SK-MEL-5 (cell line): ENCODE results near the gene ANGPTL4. TPM values are rescaled to one million over a fixed set of nuclear protein-coding genes. Genes with fewer than 3 reads are reported as not detected.
A peak's percentile ranks its signal among the peaks of the same experiment; 100 is the strongest.
"Not testable (repeated sequence)": the region's sequence is repeated elsewhere in the genome, so short reads cannot be mapped to it uniquely, and the experiment has no call there.

ENCODE experiments used
- DNase-seq: peaks from one replicate; pipeline ENCODE4 v3.0.0-alpha.2; 2016; ENCODE audit warnings: low read depth, low spot score
- in situ Hi-C: cut with HindIII; loops from 2 replicates; pipeline ENCODE4 v1.10.0; 2016; ENCODE audit warnings: low sequenced_read_pairs, high pct_unique_total_duplicates, low pct_unique_long_range_greater_than_20kb
- total RNA-seq: library from RNA; depleted of rRNA; stranded (reverse); fragments of >200 nt; shearing (Covaris generic); gene quantifications from 2 replicates; pipeline ENCODE4 v1.2.3, GENCODE V29; 2014

The ANGPTL4 gene
- total RNA-seq, 1 experiment from 2014 or later: not detected

DNA sequence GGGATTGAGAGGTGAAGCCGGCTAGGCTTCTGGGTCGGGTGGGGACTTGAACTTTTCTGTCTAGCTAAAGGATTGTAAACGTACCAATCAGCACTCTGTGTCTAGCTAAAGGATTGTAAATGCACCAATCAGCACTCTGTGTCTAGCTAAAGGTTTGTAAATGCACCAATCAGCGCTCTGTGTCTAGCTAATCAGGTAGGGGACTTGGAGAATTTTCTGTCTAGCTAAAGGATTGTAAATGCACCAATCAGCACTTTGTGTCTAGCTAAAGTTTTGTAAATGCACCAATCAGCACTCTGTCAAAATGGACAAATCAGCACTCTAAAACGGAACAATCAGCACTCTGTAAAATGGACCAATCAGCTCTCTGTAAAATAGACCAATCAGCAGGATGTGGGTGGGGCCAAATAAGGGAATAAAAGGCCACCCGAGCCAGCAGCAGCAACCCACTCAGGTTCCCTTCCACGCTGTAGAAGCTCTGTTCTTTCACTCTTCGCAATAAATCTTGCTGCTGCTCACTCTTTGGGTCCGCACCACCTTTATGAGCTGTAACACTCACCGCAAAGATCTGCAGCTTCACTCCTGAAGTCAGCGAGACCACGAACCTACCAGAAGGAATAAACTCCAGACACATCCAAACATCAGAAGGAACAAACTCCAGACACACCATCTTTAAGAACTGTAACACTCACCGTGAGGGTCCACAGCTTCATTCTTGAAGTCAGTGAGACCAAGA is 15.4 kb downstream of the ANGPTL4 start:
- in situ Hi-C loops, DNase-seq: not testable (repeated sequence)

DNA sequence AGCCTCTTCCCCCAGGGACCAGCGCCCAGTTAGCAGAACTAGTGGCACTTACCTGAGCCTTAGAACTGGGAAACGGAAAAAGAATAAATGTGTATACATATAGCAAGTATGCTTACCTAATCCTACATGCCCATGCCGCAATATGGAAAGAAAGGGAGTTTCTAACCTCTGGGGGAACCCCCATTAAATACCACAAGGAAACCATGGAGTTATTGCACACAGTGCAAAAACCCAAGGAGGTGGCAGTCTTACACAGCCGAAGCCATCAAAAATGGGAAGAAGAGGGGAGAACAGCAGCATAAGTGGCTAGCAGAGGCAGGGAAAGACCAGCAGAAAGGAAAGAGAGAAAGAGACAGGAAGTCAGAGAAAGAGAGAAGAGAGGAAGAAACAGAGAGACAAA is 20.6 kb downstream of the ANGPTL4 start:
- in situ Hi-C loops, DNase-seq: not testable (repeated sequence)

DNA sequence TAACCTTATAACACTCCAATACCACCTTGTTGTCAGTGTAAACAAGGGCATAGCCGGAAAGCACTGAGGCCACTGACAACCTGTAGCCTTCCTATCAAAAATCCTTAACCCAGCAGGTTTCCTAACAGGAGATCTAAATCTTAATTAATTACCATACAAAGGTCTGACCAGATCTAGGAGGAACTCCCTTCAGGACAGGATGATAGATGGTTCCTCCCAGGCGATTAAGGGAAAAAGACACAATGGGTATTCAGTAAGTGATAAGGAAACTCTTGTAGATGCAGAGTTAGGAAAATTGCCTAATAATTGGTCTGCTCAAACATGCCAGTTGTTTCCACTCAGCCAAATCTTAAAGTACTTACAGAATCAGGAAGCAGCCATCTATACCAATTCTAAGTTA is 21.1 kb downstream of the ANGPTL4 start:
- in situ Hi-C loops, DNase-seq: not testable (repeated sequence)

DNA sequence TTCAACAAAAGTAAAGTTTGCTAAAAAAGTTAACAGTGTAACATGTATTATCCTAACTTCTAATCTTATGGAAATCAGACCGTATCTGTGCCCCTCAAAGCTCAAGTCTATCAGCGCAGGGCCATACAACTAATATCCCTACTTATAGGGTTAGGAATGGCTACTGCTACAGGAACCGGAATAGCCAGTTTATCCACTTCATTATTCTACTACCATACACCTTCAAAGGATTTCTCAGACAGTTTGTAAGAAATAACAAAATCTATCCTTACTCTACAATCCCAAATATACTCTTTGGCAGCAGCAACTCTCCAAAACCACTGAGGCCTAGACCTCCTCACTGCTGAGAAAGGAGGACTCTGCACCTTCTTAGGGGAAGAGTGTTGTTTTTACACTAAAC is 21.6 kb downstream of the ANGPTL4 start:
- DNase-seq, in situ Hi-C loops: not testable (repeated sequence)

DNA sequence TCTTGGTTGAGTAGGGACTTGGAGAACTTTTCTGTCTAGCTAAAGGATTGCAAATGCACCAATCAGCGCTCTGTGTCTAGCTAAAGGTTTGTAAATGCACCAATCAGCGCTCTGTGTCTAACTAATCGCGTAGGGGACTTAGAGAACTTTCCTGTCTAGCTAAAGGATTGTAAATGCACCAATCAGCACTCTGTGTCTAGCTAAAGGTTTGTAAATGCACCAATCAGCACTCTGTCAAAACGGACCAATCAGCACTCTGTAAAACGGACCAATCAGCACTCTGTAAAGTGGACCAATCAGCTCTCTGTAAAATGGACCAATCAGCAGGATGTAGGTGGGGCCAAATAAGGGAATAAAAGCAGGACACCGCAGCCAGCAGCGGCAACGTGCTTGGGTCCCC is 22.5 kb downstream of the ANGPTL4 start:
- in situ Hi-C loops, DNase-seq: not testable (repeated sequence)

DNA sequence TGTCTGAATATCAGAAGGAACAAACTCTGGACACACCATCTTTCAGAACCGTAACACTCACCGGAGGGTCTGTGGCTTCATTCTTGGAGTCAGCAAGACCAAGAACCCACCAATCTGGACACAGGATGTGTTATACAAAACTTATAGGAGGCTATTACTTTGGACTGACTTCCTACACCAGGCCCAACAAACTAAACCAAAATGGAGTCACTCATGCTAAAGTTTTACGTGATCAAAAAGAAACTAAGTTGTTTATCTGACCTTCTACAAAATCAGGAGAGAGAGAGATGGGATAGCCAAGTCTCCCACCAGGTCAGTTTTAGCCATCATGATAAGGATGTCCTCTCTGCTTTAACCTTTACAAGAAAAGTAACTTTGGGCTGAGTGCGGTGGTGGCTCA is 23.0 kb downstream of the ANGPTL4 start:
- DNase-seq: no peak
- in situ Hi-C loops: no loop called here

DNA sequence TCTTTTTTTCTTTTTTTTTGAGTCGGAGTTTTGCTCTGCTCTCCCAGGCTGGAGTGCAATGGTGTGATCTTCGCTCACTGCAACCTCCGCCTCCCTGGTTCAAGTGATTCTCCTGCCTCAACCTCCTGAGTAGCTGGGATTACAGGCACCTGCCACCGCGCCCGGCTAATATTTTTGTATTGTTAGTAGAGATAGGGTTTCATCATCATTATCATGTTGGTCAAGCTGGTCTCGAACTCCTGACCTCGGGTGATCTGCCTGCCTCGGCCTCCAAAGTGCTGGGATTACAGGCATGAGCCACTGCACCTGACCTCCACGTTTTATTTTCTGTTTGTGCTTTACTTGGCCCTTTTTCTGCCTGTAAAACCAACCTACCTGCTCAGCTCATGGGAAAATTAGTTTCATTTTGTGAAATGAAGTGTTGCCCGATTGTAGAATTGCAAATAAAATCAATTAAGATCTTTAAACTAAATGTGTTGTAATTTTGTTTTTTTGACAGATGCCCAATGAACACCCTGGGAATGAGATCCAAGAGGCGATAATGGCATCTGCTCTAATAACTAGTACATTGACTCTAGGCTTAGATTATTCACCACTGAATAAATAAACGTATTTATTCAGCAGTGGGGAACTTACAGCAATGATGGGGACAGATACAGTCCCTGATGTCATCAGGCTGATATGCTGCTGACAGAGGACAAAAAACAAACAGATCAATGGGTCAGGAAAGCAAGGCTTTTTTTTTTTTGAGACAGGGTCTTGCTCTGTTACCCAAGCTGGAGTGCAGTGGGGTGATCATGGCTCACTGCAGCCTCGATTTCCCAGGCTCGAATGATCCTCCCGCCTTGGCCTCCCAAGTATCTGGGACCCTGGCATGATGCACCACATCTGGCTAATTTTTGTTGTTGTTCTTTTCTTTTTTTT is 24.0 kb downstream of the ANGPTL4 start:
- in situ Hi-C loops: no loop called here
- DNase-seq: no peak

DNA sequence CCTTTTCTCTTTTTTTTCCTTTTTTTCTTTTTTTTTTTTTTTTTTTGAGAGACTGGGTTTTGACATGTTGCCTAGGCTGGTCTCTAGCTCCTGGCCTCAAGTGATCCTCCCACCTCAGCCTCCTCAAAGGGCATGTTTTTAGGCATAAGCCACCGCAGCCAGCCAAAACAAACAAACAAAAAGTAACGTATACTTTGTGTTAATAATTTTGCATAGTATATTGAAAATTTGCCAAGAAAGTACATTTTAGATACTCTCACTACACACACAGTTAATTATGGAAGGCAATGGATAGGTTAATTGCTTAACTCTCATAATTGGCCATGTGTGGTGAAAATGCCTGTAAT is 24.6 kb downstream of the ANGPTL4 start:
- DNase-seq: no peak
- in situ Hi-C loops: no loop called here

DNA sequence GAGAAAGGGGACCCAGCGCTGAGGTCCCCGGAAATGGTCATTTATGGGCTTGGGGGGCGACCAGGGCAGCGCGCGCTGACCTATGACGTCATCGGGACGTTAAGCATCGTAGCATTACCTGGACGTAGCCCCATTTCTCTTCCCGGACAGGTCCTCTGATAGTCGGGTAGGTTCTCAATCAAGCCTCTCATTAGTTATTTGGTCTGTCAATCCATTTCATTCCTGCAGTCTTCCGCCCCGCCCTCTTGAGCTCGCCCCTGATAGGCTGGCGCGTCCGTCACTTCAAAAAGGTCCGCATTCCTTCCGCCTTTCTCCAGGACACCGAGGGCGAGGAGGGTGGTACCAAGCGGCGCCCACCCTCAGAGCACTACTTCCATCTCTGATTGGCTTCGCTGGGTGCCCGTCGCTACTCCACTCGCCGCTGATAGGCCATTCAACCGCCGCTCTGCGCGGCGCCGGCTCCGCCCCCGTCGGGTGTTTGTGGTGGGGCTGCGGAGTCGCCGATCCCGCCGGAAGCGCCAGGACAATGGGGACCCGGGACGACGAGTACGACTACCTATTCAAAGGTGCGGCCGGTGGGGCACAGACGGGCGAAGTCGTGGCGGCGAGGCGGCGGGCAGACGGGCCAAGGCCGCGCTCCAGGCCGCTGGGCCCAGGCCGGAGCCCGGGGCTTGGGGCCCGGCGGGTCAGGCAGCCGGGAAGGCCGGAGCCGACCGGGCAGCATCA is 26.1 kb downstream of the ANGPTL4 start, which contains the start of gene RAB11B:
RAB11B (plus strand) TSS at position 470 of the 726 bp plus-strand sequence; CDS start at position 527, 57 bp downstream.
- peak; percentile 99 for DNase-seq
- in situ Hi-C loops: no loop called here

DNA sequence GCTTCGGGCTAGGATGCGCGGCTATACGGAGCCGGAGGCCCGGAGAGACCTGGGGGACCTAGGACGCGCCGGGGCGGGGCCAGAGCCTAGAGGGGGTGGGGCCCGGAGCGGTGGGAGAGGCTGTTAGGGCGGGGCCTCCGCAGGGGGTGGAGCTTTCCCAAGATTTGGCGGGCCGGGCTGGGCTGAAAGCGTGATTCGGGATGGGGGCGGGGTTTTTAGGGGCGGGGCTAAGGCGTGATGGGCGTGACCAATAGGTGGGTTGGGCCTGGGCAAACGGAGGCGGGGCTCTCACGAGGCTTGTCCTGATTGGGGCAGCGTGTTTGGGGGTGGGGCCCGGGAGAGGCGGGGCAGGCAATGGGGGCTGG is 26.6 kb downstream of the ANGPTL4 start:
- in situ Hi-C loops: no loop called here
- peak; percentile 89 for DNase-seq

DNA sequence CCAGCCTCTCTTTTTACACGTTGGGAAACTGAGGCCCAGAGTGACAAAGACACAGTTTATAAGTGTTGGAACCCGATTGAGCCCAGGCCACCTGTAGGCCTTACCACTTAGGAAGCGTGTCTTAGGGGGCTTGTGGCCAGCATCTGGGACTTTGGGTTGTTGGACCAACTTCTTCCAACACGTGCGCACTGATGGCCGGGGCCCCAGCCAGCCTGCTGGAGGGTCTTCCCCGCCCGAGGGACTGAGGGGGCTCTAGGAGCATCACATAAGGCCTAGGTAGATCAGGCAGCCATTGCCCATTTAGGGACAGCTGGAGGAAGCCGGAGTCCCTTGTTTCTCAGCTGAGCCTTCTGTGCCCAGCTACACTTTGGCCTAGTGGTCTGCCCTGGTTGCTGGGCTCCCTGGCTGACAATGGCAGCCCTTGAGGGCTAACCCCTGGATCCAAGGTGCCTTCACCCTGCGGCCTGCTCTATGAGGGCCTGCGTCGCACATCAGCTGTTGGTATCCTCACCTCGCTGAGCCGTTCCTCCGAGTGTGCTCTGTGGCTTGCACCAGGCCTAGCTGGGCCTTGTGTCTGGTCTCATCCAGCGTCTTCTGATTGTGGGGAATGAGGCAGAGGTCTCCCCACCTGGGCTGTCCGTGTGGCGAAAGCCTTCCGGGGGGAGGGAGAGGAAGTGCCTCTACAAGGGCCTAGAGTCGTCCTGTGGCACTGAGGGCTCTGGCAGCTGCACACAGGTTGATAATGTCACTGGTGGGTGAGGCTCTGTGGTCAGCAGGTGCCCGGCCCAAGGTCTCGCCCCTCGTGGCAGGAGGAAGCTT is 27.5 kb downstream of the ANGPTL4 start:
- in situ Hi-C loops: no loop called here
- no peak for DNase-seq

DNA sequence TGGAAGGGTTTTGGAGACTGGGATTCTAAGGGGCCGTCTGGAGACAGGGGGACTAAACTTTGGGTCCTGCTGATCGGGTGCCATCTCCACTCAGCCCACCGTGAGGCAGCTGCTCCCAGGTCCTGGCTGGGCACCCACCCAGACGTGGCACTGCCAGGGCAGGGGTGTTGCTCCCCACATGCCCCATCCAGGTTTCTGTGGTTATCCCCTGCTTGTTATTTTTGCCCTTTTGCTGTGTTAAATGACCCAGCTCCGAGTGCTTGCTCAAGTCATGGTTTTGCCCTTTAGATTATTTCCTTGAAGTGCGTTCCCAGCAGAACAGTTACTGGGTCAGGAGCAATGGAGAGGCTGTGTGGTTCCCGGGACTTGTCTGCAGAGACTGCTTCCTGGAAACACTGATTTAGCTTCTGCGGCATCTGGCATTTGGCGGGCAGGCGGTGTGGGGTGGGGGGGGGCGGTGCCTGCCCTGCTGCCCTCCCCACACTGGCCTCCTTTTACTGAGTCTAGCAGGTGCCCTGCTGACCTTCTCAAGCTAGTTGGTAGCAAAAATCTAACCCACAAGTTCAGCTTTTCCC is 28.1 kb downstream of the ANGPTL4 start:
- in situ Hi-C loops: no loop called here

DNA sequence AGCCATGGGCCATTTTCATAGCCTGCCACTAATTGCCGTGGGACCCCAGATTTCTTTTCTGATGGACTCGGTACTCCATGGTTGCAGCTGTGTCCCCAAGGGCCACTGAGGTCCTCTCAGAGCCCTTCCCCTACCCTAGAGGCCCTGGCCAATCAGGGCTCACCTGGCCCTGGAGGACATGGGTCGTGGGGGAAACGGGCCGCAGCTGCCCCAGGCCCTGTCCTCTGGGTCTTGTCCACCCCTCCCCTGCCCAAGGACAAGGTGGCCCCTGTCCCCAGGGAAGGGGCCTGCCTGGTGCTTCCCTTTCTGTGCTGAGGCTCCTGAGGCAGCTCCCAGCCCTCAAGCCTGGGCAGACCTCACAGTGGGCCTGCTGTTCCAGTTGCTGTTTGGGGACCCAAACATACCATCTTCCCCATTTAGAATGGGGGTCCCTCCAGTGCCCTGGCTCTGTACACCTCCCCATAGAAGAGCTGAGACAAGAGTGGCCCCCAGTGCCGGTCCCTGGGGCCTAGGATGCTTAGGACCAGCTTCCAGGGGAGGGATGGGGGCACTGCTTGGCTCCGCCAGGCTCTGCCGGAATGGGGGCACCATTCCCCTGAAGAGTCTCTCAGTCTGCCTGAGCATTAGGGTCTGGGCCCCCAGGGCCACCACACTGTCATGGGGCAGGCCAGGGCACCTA is 29.4 kb downstream of the ANGPTL4 start:
- no peak for DNase-seq
- in situ Hi-C loops: no loop called here

More for the DNA sequence above, 28.1 kb downstream of the ANGPTL4 start:
- DNase-seq: no peak

DNA sequence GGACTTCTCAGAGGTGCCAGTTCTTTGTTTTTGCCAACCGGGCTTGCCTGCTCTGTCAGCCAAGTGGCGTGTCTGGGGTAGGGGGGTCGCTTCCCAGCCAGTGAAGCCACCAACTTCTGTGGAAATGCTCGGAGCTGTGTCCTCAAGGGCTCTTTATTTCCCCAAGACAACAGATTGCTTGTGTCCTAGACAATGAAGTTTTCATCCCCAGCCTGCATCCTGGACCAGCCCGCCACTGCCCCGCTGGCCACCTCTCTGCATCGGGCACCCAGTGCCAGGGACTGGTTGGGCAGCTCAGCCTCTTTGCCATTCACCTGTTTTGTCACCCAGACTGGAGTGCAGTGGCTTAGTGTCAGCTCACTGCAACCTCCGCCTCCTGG is 29.9 kb downstream of the ANGPTL4 start:
- peak; percentile 34 for DNase-seq
- in situ Hi-C loops: no loop called here

DNA sequence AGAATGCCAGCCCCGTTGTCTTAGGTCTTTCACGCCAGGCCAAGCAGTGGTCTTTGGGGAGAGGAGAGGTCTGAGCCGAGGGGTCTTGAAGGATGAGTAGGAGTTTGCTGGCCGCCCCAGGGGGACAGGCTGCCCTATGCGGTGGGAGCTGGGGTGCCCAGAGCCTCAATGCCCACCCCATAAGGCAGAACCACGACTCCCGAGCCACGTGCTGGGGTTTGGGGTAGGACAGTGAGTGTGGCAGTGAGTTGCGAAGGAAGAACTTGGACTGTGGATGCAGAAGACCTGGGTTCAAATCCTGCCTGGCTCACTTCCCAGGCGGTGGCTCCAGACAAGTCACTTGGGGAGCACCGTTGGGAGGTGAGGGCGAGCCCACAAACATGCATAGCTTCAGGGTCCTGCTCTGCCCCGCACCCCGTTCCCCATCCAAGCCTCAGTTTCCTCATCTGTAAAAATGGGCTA is 31.7 kb downstream of the ANGPTL4 start:
- no peak for DNase-seq
- in situ Hi-C loops: no loop called here

DNA sequence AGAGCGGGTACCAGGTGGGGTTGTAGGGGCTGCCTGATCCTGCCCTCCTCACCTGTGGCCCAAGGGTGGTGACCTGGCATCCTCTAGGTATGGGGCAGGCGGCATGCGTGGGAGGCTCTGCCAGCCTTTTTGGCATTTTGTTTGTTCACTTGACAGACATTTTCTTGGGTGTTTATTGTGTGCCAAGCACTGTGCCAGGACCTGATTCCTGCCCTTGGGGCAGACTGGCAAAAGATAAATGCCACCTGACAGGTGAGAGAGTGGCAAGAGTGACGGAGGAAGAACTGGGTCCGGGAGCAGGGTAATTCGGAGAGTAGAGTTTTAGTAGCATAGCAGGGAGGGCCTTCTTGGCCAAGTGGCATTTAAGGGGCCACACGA is 32.2 kb downstream of the ANGPTL4 start:
- in situ Hi-C loops: no loop called here
- no peak for DNase-seq
